GM21737 (cell line): ENCODE measurements around the gene KRT85.
"Not testable (repeated sequence)": the region's sequence is repeated elsewhere in the genome, so short reads cannot be mapped to it uniquely, and the experiment has no call there.

Experiments used
- ATAC-seq: cut with Tn5 transposase; IDR thresholded peaks from one replicate; pipeline ENCODE4 v1.9.1; 2021; ENCODE audit warnings: mild to moderate bottlenecking, moderate library complexity; ENCODE audit not compliant: unreplicated experiment

KRT85 gene

DNA sequence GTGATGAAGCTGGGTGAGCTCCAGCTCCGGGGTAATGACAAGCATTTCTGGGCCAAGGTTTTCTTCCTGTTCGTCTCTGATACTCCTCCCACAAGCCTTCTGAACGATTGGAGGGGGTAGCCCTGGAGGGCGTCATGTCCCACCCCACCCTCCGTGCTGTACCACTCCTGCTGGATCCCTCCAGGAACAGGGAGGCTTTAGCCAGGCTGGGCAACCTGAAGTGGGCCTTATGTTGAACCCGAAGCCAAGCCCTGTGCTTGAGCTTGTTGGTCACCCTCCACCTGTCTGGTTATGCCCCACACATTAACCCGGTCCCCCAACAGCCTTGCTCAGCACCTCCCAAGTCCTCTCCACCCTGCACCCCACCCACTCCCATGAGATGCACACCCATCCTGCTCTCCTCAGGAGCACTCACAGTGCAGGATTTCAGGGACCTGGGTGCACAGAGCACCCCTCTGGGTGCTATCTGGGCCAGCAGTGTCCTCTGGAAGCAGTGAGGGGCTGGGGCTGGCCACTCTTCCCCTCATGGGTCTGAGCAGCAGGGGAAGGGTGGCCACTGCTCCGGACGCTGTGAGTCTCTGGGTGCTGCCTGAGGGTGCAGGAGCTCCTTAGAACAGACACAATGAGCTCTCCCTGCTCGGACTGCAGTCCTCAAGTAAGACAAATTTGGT is 39.3 kb downstream of the KRT85 start:
- peak; percentile 15 for ATAC-seq

DNA sequence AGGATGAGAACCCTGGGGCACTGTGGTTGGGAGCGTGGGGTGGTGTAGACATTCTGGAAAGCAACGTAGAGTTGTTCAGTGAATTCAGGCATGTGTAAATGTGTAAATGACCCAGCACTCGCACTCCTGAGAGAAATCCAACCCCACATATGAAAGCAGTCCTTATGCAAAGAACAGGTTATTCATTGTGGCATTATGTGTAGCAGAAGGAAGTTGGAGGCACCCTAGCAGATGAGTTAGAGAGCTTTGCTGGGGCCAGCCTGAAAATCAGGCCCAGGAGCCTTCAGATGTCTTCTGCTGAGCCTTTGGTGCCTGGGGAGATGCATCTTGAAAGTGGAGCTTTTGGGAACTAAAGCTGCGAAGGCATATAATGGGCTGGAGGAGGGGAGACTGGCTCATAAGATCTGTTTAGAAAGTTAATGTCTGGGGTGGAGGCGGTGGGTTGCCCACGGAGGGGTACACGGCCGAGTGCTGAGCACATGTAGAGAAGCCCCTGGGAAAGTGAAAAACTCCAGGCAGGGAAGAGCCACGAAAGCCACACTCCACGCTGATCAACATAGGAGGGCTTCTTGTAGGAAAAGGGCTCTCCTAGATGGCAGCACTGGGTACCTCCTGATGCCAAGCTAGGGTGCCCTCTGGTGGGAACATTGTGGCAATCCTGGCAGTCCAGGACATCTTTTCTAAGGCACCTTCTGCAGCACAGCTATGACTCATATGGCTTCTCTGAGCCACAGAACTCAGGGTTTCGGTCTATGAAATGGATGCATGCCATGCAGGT is 40.0 kb downstream of the KRT85 start:
- peak; percentile 81 for ATAC-seq

DNA sequence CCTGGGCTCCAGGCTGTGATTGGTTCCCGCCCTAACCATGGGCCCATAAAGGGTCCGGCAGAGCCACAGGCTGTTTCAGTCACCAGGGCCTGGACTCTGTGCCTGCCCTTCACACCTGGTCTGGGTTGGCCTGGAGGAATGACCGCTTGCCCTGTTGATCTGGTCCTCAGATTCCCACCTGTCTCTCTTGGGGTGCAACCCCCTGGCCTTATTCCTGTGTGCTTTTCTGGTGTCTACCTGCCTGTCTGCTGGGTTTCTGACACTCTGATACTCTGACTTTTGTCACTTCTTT is 43.2 kb downstream of the KRT85 start:
- no peak for ATAC-seq

DNA sequence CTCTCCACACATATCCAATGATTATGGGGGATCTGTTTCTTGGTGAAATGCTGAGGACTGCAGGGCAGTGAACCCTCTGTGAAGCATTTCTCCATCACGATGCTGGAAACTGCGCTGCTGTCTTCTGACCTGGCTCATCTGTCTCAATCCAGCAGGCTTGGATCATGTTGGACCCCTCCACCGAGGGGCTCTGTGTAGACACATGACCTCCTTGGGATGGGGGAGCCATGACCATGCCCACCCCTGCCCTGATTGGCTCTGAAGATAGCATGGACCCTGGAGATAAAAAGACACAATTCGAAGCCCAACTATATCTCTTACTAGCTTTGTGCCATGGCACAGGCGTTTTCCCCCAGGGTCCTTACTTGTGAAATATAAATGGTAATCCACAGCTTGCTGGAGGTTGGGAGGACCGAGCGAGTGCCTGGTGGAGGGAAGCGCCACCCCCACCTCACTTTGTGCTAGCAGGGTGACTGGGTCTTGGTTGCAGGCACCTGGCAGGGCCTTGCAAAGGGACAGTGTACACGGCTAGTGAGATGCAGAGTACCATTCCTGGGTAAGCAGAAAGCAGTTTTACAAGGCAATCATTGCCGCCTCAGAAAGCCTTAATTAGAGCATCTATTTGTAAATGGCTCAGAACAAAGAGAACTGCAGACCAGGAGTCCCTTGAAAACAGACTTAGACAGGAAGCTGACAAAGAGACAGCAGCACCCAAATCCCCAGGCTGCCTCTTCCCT is 43.7 kb downstream of the KRT85 start:
- ATAC-seq, result no peak

DNA sequence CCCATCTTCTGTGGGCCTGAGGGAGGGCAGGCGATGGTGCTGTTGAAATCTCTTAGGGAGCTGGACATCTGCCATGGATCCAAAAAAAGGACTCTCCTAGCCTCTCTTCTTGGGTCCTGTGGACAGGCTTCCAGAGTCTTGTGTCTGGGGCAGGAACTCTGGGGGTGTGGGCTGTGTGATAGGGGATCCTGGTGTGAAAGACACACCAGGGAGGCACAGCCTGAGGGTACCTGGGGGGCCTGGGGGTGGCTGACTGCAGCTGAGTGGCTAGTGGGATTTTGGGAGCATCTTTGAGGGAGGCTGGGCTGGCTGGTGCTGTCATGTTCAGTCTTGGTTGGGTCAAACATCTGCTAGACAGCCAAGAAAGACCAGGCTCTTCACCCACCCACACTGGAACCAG is 44.3 kb downstream of the KRT85 start:
- no peak for ATAC-seq

DNA sequence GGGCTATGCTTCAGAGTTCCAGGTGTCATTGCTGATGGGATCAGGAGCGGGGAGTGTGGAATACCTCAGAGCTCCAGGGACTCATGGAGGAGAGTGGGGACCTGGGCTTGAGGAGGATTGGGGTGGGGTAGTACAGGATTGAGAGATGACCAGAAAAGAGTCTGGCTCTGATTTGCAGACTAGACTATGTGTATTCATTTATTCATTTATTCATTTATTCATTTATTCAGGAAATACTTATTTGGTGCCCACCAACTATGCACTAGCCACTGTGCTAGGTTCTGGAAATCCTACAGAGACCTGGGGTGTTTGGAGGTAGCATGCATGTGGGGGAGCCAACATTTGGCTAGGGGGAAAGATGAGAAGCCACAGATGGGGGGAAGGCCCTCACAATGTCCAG is 45.2 kb downstream of the KRT85 start:
- ATAC-seq, result no peak

DNA sequence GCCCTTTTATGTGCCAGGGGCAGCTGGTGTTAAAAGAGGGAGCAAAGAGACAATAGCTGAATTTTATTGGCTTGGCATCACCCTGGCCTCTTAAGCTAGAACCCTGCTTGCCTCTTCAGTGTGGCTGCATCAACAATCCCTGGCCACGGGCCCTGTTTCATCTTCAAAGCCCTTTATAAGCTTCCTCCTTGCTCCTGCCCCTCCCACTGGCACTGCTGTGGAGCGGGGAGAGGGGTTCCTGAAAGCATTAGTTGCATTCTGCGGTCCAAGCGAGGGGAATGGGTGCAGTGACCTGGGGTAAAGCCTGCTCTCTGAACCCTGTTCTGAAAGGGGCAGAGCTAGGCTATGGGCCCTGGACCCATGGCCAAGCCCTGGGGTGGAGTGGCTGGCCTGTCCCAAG is 45.9 kb downstream of the KRT85 start:
- no peak for ATAC-seq

DNA sequence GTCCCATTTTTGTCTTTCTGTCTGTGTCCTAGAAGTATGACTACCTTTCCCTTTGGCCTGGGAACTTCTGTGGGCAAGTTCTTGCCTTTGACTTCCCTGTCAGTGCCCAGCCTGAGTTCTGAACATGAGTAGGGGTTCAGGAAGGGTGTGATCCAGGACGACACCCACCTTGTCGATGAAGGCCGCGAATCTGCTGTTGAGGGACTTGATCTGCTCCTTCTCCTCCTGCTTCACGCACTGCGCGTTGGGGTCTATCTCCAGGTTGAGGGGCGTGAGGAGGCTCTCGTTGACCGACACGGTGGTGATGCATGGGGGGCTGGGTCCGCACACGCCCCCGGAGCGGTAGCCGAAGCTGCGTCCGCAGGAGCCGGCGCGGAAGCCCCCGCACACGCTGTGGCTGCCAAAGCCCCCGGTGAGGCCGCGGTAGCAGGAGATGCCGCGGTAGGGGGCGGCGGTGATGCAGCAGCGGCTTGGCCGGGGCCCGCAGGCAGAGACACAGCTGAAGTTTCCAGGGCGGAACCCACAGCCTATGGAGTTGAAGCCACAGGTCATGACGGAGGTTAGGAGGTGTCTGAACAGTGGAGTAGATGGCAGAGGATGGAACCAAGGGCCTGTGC is 46.4 kb downstream of the KRT85 start, which contains the start of gene KRT83:
KRT83 (minus strand) TSS at position 615 of the 617 bp plus-strand sequence; CDS start at position 552, 63 bp downstream.
- ATAC-seq, result no peak

DNA sequence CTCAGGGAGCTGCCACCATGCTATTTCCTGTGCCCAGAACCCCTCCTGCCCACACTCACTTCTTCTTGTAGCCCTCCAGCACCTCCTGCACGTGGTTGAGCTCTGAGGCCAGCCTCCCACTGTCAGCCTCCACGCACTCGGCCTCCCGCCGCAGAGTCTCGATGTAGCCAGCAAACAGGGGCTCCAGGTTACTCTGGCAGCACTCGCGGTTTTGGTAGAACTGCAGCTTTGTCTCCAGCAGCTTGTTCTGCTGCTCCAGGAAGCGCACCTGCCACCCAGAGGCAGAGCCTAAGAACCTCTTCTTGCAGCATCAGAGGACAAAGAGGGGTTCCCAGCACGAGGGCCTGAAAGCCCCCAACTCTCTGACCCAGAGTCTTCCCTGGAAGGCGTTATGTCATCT is 48.2 kb downstream of the KRT85 start:
- ATAC-seq, result no peak

DNA sequence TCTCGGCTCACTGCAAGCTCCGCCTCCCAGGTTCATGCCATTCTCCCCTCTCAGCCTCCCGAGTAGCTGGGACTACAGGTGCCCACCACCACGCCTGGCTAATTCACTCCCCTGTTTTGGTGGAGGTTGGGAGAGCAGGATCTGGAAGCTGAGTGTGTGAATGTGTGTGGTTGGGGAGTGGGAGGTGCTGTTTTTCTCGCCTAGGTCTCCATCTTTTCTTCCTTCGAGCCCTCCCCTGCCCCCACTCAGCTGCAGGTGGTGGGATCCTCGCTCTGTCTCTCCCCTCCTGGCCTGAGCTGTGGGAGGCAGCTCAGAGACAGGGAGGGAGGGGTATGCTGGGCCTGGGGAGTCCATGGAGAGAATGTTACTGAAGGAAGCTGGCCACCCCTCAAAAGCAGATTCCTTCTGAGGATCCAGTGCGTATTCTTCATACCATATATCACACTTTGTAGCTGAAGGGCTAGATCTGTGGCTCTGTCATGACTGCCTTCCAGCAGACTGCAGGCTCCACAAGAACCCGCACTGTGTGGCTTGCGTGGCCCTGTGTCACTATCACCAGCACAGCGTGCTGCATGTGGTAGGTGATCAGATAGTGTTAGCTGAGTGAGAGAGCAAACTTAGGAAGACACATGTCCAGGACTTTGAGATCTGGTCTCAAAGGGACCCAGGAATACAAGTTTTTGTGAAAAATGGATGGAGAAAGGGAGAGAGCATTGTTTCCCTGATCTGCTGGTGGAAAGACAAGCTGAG is 48.9 kb downstream of the KRT85 start:
- no peak for ATAC-seq

DNA sequence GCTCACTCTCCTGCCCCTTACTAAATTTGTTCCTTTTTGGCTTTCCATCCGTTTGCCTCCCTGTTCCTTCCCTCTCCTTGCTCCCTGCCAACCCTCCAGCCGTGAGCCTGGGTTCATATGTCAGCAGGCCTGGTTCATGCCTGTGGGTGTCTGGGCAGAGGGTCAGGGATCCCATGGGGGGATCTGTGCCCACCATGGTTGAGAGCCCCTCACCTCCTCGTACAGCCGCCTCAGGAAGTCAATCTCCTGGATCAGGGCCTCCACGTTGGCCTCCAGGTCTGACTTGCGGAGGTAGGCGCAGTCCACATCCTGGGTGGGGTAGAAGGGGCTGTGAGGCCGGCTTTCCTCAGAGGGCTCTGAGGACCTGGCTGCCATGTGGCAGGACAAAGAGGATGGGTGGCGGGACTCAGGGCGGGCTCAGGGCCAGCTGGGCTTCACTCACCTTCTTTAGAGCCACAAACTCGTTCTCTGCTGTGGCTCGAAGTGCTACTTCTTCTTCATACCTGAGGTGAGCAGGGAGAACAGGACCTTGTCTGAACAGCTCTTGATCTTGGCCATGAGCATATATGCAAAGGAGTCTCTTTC is 49.7 kb downstream of the KRT85 start:
- no peak for ATAC-seq

DNA sequence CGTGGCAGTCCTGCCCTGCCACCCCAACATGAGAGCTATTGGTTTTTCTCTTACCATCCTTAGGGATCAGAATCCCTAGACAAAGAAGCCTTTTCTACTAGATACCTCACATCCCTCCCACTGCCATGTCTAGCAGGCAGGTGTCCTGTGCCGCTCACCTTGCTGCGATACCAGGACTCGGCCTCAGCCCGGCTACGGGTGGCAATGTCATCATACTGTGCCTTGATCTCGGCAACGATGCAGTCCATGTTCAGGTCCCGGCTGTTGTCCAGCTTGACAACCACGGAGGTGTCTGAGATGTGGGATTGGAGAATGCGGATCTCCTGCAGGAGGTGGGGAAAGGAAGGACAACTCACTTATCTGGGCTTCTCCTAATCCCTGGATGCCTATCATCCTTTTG is 50.6 kb downstream of the KRT85 start:
- no peak for ATAC-seq

DNA sequence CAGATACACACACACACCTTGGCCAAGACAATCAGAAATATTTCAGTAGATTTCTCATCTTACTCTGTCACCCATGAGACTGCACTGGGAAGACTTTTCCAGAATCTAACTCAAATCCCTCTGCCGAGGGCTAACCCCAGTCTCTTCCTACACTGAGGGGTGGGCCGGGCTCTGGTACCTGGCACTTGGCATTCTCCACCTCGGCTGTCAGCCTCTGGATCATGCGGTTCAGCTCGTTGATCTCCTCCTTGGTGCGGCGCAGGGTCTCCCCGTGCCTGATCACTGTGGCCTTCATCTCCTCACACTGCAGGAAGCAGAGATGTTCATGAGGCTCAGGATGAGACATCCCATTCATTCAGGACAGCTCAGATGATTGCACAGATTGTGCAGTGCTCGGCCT is 51.0 kb downstream of the KRT85 start:
- ATAC-seq, result no peak

DNA sequence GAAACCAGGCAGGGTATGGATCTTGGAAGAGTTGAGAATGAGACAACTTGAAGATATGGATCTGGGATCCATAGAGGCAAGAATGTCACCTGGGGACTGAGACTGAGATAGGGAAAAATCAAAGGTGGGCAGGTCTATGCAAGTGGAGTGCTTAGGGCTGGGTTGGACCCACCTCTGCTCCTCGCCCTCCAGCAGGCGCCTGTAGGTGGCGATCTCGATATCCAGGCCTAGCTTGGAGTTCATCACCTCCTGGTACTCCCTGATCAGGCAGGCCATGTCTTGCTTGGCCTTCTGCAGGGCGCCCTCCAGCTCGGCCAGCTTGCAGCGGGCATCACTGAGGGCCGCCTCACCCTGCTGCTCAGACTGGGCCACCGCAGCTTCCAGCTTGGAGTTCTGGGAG is 51.6 kb downstream of the KRT85 start:
- ATAC-seq, result not testable (repeated sequence)

DNA sequence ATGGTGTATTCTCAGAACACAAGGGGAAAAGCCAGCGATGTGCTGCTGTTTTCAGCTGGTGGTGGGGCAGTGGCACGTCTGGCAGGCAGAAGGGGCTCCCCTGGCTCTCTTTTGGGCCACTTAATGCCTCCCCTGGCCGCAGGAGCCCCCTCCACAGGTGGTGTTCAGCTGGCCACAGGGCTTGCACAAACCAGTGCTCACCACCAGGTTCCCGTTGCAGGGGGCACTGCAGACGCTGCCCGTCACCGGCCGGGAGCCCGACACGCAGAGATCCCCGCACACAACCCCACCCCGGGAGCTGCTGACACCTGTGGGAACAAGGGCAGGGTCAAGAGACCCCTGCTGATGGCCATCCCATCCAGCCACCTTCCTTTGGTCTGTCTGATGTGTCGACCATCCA is 52.8 kb downstream of the KRT85 start:
- ATAC-seq, result no peak

DNA sequence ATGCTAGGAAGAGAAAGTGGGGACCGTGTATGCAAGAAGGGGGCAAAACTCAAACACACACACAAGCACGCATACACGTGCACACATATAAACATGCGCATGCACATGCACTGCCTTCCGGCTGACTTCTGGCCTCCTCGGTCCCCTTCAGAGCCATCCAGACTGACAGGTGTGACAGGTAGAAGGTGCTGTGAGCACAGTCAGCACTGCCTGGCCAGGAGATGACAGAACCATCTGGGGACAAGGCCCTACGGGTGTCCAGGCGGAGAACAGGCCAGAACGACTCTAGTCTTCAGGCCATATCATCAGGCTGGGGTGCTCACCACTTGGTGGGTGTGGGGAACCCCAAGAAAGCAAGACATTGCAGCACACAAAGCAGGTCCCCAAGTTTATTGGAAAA is 53.4 kb downstream of the KRT85 start:
- no peak for ATAC-seq

DNA sequence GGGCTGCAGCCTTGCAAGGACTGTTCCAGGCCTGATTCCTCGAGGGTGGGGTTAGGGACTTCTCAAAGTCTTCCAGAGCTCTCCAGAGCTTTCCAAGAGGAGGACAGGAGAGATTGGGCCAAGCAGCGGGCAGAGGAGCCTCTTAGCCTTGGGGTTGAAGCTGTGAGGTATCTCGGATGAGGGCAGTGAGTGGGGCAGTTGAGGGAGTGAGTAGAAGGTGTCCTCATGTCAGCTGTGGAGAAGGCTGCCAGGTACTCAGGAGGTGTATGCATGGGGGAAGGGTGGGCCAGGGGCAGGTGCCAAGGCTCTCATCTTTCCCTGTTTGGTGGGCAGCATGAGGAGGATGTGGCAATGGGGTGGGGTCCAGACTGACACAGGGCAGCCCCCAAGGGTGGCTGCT is 53.8 kb downstream of the KRT85 start:
- no peak for ATAC-seq

DNA sequence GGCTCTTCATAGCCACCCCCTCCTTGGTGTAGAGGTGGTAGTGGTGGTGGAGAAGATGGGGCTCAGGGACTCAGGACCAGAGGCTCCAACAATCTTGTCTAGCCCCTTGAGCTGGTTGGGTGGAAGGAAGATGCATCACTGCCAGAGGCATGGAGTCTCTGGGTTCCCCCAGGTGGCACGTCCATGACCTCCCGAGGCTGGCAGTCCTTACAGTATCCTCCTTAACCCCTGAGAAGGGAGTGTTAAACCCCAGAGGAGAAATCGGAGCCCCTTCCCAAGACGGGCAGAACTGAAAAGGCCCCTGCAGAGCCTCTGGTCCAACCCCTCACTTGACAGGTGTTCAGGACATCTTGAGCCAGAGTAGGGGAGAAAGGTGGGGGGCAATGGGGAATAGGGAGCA is 55.2 kb downstream of the KRT85 start:
- no peak for ATAC-seq

DNA sequence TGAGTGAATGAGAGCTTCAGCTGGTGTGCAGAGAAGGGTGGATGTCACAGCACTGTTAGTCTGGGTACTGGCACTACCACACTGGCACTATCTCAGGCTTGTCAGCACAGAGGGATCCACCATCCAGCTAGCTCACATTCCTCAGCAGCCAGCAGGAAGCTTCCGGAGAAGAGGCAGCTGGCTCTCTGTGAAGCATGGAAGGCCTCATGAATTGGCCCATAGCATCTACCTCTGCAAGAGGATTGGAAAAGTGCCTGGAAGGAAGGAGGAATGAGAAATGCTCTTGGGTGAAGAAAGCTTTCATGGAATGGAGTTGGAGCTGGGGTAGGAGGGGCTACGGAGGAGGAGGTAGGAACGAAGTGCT is 56.0 kb downstream of the KRT85 start:
- no peak for ATAC-seq

DNA sequence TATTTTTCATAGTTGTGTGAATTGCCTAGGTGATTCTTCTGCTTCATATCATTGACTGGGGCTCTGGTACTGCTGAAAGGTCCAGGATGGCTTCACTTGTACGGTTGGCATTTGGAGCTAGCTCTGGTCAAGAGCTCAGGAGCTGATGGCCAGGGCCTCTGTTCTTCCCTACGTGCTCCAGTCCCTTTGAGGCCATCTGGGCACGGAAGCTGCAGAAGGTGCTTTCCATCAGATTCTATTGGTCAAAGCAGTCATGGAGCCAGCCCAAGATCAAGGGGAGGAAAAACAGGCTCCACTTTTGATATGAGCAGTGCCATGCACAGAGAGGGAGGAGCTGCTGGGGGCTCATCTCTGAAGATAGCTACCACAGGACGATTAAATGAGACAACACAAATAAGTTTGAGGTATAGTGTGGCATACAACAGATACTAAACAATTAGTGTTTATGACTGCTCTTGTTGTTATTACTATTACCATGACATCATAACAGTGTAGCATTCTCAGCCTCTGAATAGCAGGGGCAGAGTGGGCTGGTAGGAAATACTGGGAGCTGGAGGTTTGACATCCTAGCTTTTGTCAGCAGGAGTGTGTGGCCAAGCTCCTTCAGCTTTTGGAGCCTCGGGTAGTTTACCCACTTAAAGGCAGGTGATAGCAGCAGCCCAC is 56.5 kb downstream of the KRT85 start:
- ATAC-seq, result no peak
